GM12872 (cell line): ENCODE data around the gene AIMP1.

Experiments used
- TF ChIP-seq, protein P1 (sequence below): IDR thresholded peaks from 3 replicates; pipeline ENCODE4 v1.5.1; 2011; ENCODE audit warnings: low read depth, mild to moderate bottlenecking, low read length, moderate library complexity; ENCODE audit not compliant: insufficient read depth

The AIMP1 gene

GRCh38 chr4:106338671-106339070 is 22.3 kb downstream of the AIMP1 start:
- TF ChIP-seq, protein P1, sequence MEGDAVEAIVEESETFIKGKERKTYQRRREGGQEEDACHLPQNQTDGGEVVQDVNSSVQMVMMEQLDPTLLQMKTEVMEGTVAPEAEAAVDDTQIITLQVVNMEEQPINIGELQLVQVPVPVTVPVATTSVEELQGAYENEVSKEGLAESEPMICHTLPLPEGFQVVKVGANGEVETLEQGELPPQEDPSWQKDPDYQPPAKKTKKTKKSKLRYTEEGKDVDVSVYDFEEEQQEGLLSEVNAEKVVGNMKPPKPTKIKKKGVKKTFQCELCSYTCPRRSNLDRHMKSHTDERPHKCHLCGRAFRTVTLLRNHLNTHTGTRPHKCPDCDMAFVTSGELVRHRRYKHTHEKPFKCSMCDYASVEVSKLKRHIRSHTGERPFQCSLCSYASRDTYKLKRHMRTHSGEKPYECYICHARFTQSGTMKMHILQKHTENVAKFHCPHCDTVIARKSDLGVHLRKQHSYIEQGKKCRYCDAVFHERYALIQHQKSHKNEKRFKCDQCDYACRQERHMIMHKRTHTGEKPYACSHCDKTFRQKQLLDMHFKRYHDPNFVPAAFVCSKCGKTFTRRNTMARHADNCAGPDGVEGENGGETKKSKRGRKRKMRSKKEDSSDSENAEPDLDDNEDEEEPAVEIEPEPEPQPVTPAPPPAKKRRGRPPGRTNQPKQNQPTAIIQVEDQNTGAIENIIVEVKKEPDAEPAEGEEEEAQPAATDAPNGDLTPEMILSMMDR: no peak

- TF ChIP-seq, protein P1: no peak
Observed at GRCh38 chr4:106339431-106339830, 23.1 kb downstream of the AIMP1 start.

DNA sequence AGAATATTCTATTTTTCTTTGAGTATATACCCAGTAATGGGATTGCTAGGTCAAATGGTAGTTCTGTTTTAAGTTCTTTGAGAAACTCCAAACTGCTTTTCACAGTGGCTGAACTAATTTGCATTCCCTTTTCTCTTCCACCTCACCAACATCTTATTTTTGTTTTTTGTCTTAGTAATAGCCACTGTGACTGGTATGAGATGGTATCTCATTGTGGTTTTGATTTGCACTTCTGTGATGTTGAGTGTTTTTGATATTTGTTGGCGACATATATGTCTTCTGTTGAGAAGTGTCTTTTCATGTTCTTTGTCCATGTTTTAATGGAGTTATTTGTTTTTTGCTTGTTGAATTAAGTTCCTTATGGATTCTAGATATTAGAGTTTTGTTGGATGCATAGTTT is 24.4 kb downstream of the AIMP1 start:
- TF ChIP-seq, protein P1: no peak

DNA sequence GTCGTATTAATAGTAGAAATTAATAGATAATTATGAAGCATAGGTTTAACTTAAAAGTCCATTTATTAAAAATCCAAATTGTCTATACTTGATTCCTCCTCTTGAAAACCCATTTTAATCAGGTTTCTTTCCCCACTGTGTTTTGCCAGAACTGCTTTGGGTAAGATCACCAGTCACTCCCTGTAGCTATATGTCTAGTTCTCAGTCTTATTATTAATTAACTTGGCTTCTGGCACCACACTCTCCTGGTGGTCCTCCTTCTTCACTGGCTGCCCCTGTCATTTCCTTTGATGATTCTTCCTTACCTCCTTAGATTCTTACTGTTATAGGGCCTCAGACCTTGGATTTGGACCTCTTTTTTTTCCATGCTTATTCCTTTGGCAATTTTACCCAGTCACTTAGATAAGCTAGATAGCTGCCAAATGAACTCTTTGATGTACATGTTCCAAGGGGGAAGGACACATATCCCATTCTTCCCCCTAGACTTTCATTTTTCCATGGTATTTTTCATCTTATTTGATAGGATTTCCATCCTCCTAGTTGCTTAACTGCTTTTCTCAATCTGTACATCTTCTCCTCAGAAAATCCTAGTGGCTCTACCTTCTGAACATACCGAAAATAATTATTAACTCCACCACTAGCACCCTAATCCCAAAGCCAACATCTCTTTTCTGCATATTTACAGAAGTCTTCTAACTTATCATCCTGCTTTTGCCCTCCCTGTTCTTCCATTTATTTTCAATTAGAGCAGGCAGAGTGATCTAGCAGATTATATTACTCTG is 27.7 kb downstream of the AIMP1 start:
- TF ChIP-seq, protein P1: no peak

DNA sequence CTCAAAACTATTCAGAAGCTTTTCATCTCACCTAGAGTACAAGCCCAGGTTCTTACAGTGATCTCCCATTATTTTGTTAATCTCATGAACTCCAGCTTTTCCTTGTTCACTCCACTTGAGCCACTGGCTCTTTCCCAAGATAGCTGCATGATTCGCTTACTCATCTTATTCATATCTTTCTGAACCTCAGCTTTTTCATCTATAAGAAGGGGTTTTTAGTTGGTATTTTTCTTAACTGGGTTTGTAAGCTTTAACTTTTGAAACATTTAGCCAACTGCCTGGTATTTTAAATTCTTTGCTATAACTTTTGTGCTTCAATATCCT is 28.3 kb downstream of the AIMP1 start:
- TF ChIP-seq, protein P1: no peak

DNA sequence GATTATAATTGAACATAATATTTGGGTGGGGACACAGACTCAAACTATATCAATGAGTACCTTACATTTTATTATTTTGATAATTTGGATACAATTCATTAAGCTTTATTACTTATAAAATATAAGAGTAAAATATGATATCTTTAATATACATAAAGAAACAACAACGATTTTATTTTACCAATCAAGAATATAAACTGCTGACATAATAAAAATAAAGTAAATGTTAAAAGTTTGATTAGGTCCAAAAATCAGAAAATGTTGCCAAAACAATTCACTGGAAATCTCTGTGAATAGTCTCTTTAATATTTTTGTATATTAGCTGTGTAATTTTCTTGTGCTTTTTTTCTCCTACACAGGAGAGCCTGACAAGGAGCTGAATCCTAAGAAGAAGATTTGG is 30.8 kb downstream of the AIMP1 start:
- TF ChIP-seq, protein P1: no peak

DNA sequence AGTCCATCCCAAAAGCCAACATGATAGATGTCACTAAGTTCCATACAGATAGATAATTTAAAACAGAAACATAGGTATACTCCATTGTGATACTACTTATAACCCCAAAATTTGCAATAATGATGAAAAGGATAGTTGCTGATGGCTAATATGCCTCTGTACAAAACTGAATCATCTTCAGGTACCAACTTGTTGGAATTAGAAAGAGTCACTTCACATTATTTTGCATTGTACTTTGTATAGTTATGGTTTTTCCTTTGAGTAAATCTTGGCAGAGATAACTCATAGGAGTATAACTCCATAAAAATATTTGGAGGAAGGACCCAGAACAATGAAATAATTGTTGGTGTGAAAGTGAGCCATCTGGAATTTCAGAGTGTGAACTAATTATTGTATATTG is 34.7 kb downstream of the AIMP1 start:
- TF ChIP-seq, protein P1: no peak

GRCh38 chr4:106353786-106354185 is 37.4 kb downstream of the AIMP1 start:
- TF ChIP-seq, protein P1: no peak
